Kidney epithelial cell (primary cell): ENCODE data around the gene ABCA2. TPM values are rescaled to one million over a fixed set of nuclear protein-coding genes. Genes with fewer than 3 reads are reported as not detected.

Source experiments
- DNase-seq: peaks from one replicate; pipeline ENCODE4 v3.0.0-alpha.2; 2010; ENCODE audit warnings: low read depth
- H3K27me3 ChIP-seq: 2 replicates; pipeline ENCODE4 v1.6.0; 2011; ENCODE audit warnings: low read length; ENCODE audit not compliant: control insufficient read depth, insufficient read depth
- H3K36me3 ChIP-seq: 2 replicates; pipeline ENCODE4 v1.5.1; 2011; ENCODE audit warnings: low read length; ENCODE audit not compliant: control insufficient read depth, insufficient read depth
- H3K4me3 ChIP-seq: 2 replicates; pipeline ENCODE4 v1.5.1; 2011; ENCODE audit warnings: low read depth, mild to moderate bottlenecking, control low read depth, low read length
- total RNA-seq: library from RNA; depleted of rRNA; stranded (reverse); fragments of >200 nt; gene quantifications from 2 replicates; pipeline ENCODE4 v1.2.3, GENCODE V29; 2015
- TF ChIP-seq, protein P1 (sequence below): IDR thresholded peaks from 2 replicates; pipeline ENCODE4 v1.5.1; 2011; ENCODE audit warnings: mild to moderate bottlenecking, moderate library complexity, low read length, control low read depth, inconsistent platforms; ENCODE audit not compliant: insufficient read depth, poor library complexity, severe bottlenecking

The ABCA2 gene
- total RNA-seq, 1 donor from 2014 or later, result 5.3 TPM

DNA sequence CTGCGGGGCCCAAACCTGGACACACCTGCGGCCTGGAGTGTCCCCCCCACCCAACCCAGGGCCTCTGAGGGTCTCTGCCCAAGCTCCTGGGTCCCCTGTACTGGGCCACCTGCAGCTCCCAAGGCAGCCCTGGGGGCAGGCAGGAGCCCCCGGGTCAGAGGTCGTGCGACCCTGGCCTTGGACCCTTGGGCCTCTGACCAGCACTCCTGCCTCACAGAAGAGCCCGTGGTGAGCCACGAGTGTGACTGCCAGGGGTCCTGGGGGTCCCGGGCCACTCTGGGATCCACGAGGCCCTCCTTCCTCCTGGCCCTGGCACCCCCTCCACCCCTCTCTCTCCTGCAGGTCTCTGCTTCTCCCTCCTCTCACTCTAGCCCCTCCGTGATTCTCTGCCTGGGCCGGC lies 55.7 kb downstream of the ABCA2 start:
- Histone ChIP-seq H3K4me3 (no peak overlapping the region), H3K36me3 (no peaks in the 10 kb centered on the region), H3K27me3 (peaks cover 2% of the 10 kb centered on the region)
- no peak for DNase-seq
- TF ChIP-seq, protein P1, sequence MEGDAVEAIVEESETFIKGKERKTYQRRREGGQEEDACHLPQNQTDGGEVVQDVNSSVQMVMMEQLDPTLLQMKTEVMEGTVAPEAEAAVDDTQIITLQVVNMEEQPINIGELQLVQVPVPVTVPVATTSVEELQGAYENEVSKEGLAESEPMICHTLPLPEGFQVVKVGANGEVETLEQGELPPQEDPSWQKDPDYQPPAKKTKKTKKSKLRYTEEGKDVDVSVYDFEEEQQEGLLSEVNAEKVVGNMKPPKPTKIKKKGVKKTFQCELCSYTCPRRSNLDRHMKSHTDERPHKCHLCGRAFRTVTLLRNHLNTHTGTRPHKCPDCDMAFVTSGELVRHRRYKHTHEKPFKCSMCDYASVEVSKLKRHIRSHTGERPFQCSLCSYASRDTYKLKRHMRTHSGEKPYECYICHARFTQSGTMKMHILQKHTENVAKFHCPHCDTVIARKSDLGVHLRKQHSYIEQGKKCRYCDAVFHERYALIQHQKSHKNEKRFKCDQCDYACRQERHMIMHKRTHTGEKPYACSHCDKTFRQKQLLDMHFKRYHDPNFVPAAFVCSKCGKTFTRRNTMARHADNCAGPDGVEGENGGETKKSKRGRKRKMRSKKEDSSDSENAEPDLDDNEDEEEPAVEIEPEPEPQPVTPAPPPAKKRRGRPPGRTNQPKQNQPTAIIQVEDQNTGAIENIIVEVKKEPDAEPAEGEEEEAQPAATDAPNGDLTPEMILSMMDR, result no peak

DNA sequence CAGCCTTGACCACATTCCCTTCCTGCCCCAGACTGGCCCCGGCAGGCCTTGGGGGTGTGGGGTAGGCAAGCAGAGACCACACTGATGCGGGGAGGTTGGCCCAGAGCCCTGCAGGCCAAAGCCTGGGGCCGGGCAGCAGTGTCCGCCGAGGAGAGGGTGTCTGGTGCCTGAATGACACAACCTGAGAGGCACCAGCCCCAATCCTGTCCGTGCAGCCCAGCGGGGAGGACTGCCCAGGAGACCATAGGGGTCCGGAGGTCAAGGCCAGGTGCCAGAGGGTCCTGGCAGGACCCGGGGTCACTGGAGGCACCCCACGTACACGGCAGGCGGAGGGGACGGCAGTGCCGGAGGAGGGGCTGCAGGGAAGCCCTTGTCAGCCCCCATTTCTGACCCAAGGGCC lies 56.3 kb downstream of the ABCA2 start:
- no peak overlapping the region for H3K4me3 ChIP-seq
- DNase-seq, result no peak
- TF ChIP-seq, protein P1, result no peak
- peaks cover 2% of the 10 kb centered on the region for H3K27me3 ChIP-seq
- H3K36me3 ChIP-seq, result no peaks in the 10 kb centered on the region

DNA sequence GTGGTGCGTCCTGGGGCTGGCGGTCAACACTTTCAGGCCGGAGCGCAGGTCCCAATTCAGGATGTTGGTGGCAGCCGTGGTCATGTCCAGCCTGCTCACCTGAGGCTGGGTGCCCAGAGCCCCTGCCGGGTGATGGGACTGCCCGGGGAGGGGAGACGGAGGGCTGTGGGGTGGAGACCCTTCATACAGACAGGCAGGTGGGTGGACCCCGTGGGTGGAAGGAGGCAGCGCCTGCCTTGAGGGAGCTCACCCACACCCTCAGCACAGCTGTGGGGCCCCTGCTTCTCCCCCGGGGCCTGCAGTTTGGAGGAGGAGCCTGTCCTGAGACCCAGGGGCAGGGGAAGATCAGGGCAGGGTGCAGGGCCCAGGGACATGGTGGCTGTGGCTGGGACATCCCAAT lies 57.7 kb downstream of the ABCA2 start:
- DNase-seq, result no peak

DNA sequence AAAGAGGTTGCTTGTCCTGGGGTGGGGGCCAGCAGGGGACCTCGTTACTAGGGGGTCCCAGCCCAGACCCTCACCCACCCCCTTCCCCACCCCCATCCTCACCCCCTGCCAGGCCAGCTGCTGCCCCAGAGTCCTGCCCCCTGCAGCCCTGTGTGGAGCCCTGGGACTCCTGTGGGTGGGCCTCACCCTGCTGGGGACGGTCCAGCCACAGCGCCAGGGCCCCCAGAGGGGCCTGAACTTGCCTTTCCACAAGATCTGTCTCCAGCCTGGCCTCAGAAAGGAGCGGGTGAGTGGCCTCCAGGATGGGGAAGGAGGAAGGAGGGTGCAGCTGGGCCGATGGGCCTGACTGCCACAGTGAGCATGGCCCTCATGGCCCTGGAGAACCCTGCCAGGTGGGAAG lies 58.3 kb downstream of the ABCA2 start:
- Histone ChIP-seq H3K27me3 (peaks cover 4% of the 10 kb centered on the region), H3K4me3 (no peak overlapping the region), H3K36me3 (no peaks in the 10 kb centered on the region)
- TF ChIP-seq, protein P1, result no peak
- no peak for DNase-seq

More for the DNA sequence above, 57.7 kb downstream of the ABCA2 start:
- Histone ChIP-seq H3K36me3 (no peaks in the 10 kb centered on the region), H3K4me3 (no peak overlapping the region), H3K27me3 (peaks cover 4% of the 10 kb centered on the region)
- TF ChIP-seq, protein P1, result no peak

DNA sequence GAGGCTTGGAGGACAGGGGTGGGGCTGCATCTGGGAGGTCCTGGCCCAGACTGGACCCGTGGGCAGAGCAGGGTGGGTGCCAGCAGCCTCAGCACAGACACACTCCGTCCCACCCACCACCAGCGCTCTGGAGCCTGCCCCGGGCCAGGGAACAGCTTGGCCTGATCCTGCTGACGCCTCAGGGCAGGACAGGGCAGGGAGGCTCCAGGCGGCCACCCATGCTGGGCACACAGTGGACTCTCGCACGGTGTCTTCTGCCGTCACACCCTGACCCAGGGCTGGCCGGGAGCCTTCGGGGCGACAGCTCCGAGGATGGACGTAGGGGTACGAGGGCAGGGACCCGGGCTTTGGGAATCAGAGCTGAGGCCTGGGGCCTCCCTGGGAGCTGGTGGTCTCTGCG lies 58.9 kb downstream of the ABCA2 start:
- TF ChIP-seq, protein P1, result no peak
- H3K27me3 ChIP-seq, result peaks cover 7% of the 10 kb centered on the region
- no peak overlapping the region for H3K4me3 ChIP-seq
- no peaks in the 10 kb centered on the region for H3K36me3 ChIP-seq
- no peak for DNase-seq

DNA sequence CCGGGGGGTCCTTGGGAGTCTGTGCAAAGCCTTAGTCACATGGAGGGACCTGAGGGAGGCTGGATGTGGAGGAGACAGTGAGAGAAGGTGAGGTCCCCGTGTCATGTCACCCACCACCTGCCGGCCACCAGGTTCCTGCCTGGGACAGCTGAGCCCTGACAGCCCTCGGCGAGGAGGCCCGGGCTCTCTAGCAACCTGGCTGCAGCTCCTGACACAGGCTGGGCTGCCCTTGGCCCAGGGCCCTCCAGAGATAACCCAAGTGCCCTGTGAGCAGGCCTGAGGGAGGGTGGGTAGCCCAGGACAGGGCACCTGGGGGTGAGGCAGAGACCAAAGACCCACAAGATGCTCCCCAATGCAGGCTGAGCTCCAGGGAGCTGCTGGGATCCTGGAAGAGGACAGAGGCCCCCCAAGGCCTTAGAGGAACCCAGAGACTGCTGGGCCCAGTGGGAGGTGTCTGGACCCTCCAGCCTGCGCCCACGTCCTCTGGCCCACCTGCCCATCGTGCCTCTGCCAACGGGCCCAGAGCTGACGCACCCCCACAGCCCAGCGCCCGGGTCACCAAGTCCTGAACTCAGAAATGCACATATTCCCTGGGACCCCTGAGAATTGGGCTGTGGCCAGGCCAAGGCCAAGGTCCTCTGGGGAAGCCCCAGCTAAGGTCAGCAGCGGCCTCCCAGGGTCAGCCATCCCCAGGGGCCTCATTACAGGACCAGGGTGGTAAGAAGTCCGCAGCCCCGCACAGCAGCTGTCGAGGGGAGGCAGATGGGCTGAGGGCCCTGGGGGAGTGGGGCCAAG lies 59.5 kb downstream of the ABCA2 start:
- DNase-seq, result no peak
- peaks cover 7% of the 10 kb centered on the region for H3K27me3 ChIP-seq
- TF ChIP-seq, protein P1, result no peak
- H3K36me3 ChIP-seq, result no peaks in the 10 kb centered on the region
- no peak overlapping the region for H3K4me3 ChIP-seq
